ENCODE data around the gene TAS1R3.

TAS1R3 gene

GRCh38 chr1:1347026-1347595, 16.0 kb downstream of the TAS1R3 start:
- Histone ChIP-seq H3K9me3 (ENCODE audit: insufficient read depth, low read length) (no peaks in the 10 kb centered on the region), H3K79me2 (ENCODE audit: low read length) (peaks cover 56% of the 10 kb centered on the region), H3K4me1 (ENCODE audit: low read length) (peaks cover 9% of the 10 kb centered on the region), H3K4me3 (ENCODE audit: low read length) (peak overlapping the region; percentile 90; the same call in 1 of the 2 replicates), H3K27me3 (ENCODE audit: low read depth, low read length) (no peaks in the 10 kb centered on the region), H3K36me3 (replicated peaks; ENCODE audit: low read depth, low read length) (no peaks in the 10 kb centered on the region), H3K9ac (ENCODE audit: low read length) (no peak overlapping the region), H3K4me2 (ENCODE audit: low read length) (peak overlapping the region; percentile 81), H2AFZ (ENCODE audit: low read depth, low read length) (no peak overlapping the region), H3K27ac (ENCODE audit: low read length) (no peak overlapping the region), H4K20me1 (ENCODE audit: insufficient read depth, low read length) (peaks cover 34% of the 10 kb centered on the region; the same call in 1 of the 2 replicates)
- TF ChIP-seq EZH2phosphoT487 (IDR thresholded peaks at IDR 0.05; ENCODE audit: low read depth) (no peak), CTCF (IDR thresholded peaks at IDR 0.05; ENCODE audit: low read depth, low read length) (no peak)

- Histone ChIP-seq H3K79me2 (ENCODE audit: low read length) (peaks cover 56% of the 10 kb centered on the region), H3K4me3 (ENCODE audit: low read length) (peak overlapping the region; percentile 90), H3K27me3 (ENCODE audit: low read depth, low read length) (no peaks in the 10 kb centered on the region), H3K4me2 (ENCODE audit: low read length) (peak overlapping the region; percentile 81), H2AFZ (ENCODE audit: low read depth, low read length) (no peak overlapping the region), H4K20me1 (ENCODE audit: insufficient read depth, low read length) (peaks cover 34% of the 10 kb centered on the region; the same call in 1 of the 2 replicates), H3K9ac (ENCODE audit: low read length) (peak overlapping the region; percentile 82), H3K27ac (ENCODE audit: low read length) (no peak overlapping the region), H3K9me3 (ENCODE audit: insufficient read depth, low read length) (no peaks in the 10 kb centered on the region), H3K36me3 (replicated peaks; ENCODE audit: low read depth, low read length) (no peaks in the 10 kb centered on the region), H3K4me1 (ENCODE audit: low read length) (peaks cover 12% of the 10 kb centered on the region)
- no peak for TF ChIP-seq EZH2phosphoT487 (IDR thresholded peaks at IDR 0.05; ENCODE audit: low read depth)
- TF ChIP-seq CTCF (IDR thresholded peaks at IDR 0.05; ENCODE audit: low read depth, low read length): no peak
Measured at GRCh38 chr1:1347663-1348419, 16.8 kb downstream of the TAS1R3 start.

GRCh38 chr1:1348420-1349255, 17.6 kb downstream of the TAS1R3 start:
- peaks cover 34% of the 10 kb centered on the region; the same call in 1 of the 2 replicates for H4K20me1 ChIP-seq (ENCODE audit: insufficient read depth, low read length)
- H3K4me1 ChIP-seq (ENCODE audit: low read length): peaks cover 19% of the 10 kb centered on the region
- no peaks in the 10 kb centered on the region for H3K36me3 ChIP-seq (replicated peaks; ENCODE audit: low read depth, low read length)
- peak overlapping the region; percentile 82 for H3K9ac ChIP-seq (ENCODE audit: low read length)
- H3K4me3 ChIP-seq (ENCODE audit: low read length): peak overlapping the region; percentile 90
- H3K9me3 ChIP-seq (ENCODE audit: insufficient read depth, low read length): no peaks in the 10 kb centered on the region
- peaks cover 52% of the 10 kb centered on the region for H3K79me2 ChIP-seq (ENCODE audit: low read length)
- H2AFZ ChIP-seq (ENCODE audit: low read depth, low read length): no peak overlapping the region
- no peaks in the 10 kb centered on the region for H3K27me3 ChIP-seq (ENCODE audit: low read depth, low read length)
- no peak for TF ChIP-seq CTCF (IDR thresholded peaks at IDR 0.05; ENCODE audit: low read depth, low read length)
- no peak for TF ChIP-seq EZH2phosphoT487 (IDR thresholded peaks at IDR 0.05; ENCODE audit: low read depth)
- no peak overlapping the region for H3K27ac ChIP-seq (ENCODE audit: low read length)
- peak overlapping the region; percentile 81 for H3K4me2 ChIP-seq (ENCODE audit: low read length)

All from OCI-LY3 (cell line).